ENCODE data around the gene GATD1. TPM values are rescaled to one million over a fixed set of nuclear protein-coding genes. Genes with fewer than 3 reads are reported as not detected.
A peak's percentile ranks its signal among the peaks of the same experiment; 100 is the strongest.

GATD1 gene
- polyA plus RNA-seq, 6 donors from 2014 or later: 4.5 to 14.1 (median 7.0) TPM; not detected in 1

DNA sequence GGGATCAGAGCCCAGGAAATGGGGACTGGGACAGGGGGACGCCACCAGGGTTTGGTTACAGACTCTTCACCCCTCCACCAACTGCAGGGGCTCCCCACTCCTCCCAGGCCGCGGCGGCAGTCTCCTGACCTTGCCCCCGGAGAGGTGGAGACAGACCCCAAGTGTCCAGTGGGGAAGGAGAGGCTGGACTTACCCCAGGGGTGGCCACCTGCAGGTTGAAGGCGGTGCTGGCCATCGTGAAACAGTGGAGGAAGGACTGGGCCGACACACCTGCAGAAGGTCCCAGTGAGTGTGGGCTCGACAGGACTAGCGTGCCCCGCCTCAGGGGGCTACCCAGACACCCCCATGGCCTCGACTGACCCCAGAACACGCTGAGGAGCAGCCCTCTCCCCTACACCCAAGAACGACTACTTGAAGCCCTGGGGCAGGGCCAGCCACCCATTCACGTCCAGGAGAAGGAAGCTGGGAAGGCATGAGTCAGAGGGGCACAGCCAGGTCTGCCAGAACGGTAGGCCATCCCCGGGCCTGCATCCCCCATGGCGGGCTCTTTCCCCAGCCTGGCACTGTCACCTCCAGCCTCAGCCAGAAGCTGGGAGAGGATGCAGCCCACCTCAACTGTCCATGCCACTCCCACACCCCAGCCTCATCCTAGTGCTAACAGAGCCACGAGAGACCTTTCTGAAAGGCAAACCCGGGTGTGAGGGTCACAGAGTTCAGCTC lies 2.3 kb downstream of the GATD1 start:
- Mint-ChIP-seq H3K27ac (peak overlapping the region in 2 of 6 donors; percentile 42 to 77), H3K4me1 (peaks cover 8 to 37% (median 25%) of the 10 kb centered on the region in 3 donors), H3K4me3 (peak overlapping the region; percentile 40 to 92 (median 78)), H3K27me3 (no peaks in the 10 kb centered on the region), H3K9me3 (no peaks in the 10 kb centered on the region), H3K36me3 (no peaks in the 10 kb centered on the region)
- DNase-seq (no peak), ATAC-seq (ENCODE audit: low read depth in 2 of 2) (no peak)

- peak overlapping the region in 2 of 8 donors; percentile 71 to 86 for H3K4me3 Mint-ChIP-seq
These were observed 3.5 kb downstream of the GATD1 start for GRCh38 chr11:773830-774229.

DNA sequence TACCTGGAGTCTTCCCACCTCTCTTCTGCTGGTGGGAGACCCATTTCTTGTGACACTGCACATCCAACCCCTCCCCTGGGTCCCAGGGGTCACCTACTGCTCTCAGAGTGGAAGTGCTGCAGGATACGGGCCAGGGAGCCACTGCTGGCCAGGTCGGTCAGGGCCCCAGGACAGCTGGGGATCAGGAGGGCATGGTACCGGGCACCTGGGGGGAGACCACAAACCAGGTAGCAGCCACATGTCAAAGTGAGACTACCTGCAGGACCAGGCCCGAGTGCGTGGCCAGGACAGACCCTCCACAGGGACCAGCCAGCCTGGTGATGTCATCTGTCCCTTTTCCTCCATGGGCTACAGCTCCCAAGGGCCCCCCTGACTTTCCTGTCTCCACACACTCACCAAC lies 3.9 kb downstream of the GATD1 start:
- Mint-ChIP-seq H3K27me3 (no peaks in the 10 kb centered on the region), H3K9me3 (no peaks in the 10 kb centered on the region), H3K4me3 (peak overlapping the region in 1 of 8 donors; percentile 40), H3K27ac (no peak overlapping the region), H3K4me1 (peaks cover 5 to 27% (median 18%) of the 10 kb centered on the region in 3 donors), H3K36me3 (no peaks in the 10 kb centered on the region)
- no peak for DNase-seq
- ATAC-seq (ENCODE audit: low read depth in 2 of 2): no peak

More at GRCh38 chr11:773830-774229, 3.5 kb downstream of the GATD1 start:
- ATAC-seq (ENCODE audit: low read depth in 2 of 2) (no peak), DNase-seq (no peak)
- H3K27me3 Mint-ChIP-seq: no peaks in the 10 kb centered on the region
- H3K36me3 Mint-ChIP-seq: no peaks in the 10 kb centered on the region
- no peak overlapping the region for H3K27ac Mint-ChIP-seq
- no peaks in the 10 kb centered on the region for H3K9me3 Mint-ChIP-seq
- H3K4me1 Mint-ChIP-seq: peaks cover 6 to 30% (median 18%) of the 10 kb centered on the region in 3 donors

GRCh38 chr11:772429-773390 lies 4.6 kb downstream of the GATD1 start:
- H3K36me3 Mint-ChIP-seq: no peaks in the 10 kb centered on the region
- H3K27me3 Mint-ChIP-seq: no peaks in the 10 kb centered on the region
- no peaks in the 10 kb centered on the region for H3K9me3 Mint-ChIP-seq
- H3K4me3 Mint-ChIP-seq: peak overlapping the region in 1 of 8 donors; percentile 20
- no peak for DNase-seq
- ATAC-seq (ENCODE audit: low read depth in 2 of 2): no peak
- H3K4me1 Mint-ChIP-seq: peaks cover 5 to 27% (median 18%) of the 10 kb centered on the region in 3 donors
- no peak overlapping the region for H3K27ac Mint-ChIP-seq

GRCh38 chr11:771617-772204 lies 5.6 kb downstream of the GATD1 start:
- Mint-ChIP-seq H3K4me1 (peaks cover 5 to 27% (median 18%) of the 10 kb centered on the region in 3 donors), H3K4me3 (peak overlapping the region in 1 of 8 donors; percentile 32), H3K36me3 (no peaks in the 10 kb centered on the region), H3K27ac (no peak overlapping the region), H3K27me3 (no peaks in the 10 kb centered on the region), H3K9me3 (no peaks in the 10 kb centered on the region)
- no peak for ATAC-seq (ENCODE audit: low read depth in 2 of 2)
- no peak for DNase-seq

DNA sequence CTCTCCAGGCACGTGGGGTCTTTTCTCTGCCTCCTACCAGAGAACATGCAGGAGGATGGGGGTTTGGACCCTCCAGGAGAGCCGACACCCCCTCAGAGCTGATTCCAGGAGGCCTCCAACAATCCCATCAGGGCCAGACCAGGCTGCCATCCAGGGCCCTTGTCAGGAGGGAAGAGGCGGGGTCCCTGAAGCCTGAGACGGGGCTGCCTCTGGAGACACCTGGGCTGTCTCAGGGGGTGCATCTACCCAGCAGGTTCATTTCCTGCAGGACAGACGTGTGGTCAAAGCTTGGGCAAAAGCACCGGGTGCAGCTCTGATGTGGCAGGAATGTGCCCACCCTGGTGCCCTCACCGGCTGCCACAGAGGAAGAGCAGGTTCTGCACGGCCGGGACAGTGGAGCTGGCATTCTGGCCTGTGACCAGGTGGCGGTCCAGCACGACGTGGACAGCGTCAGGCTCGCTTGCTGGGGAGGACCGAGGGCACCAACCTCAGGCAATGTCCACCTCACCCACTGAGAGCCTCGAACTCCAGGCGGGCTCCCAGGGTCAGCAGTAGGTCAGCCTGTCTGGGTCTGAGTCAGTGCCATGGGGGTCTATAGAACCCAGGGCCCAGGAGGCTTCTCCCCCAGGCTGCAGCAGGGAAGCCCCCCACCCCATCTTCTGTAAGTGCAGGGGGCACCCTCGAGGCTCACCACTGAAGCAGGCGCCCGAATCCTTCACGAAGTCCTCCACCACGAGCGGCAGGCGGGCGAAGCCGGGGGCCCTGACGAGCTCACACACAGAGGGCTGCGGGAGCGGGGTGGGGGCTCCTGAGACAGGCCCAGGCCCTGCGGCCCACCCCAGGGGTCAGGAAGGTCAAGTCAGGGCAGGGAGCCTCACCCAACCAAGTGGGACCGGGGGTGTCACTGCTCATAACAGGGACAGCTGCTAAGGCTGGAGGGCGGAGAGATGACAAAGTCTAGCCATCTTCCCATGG lies 6.4 kb downstream of the GATD1 start:
- Mint-ChIP-seq H3K27me3 (no peaks in the 10 kb centered on the region), H3K27ac (no peak overlapping the region), H3K4me1 (peaks cover 0 to 20% (median 11%) of the 10 kb centered on the region in 3 donors), H3K36me3 (no peaks in the 10 kb centered on the region), H3K4me3 (peak overlapping the region in 1 of 8 donors; percentile 32), H3K9me3 (no peaks in the 10 kb centered on the region)
- DNase-seq (no peak), ATAC-seq (ENCODE audit: low read depth in 2 of 2) (no peak)

DNA sequence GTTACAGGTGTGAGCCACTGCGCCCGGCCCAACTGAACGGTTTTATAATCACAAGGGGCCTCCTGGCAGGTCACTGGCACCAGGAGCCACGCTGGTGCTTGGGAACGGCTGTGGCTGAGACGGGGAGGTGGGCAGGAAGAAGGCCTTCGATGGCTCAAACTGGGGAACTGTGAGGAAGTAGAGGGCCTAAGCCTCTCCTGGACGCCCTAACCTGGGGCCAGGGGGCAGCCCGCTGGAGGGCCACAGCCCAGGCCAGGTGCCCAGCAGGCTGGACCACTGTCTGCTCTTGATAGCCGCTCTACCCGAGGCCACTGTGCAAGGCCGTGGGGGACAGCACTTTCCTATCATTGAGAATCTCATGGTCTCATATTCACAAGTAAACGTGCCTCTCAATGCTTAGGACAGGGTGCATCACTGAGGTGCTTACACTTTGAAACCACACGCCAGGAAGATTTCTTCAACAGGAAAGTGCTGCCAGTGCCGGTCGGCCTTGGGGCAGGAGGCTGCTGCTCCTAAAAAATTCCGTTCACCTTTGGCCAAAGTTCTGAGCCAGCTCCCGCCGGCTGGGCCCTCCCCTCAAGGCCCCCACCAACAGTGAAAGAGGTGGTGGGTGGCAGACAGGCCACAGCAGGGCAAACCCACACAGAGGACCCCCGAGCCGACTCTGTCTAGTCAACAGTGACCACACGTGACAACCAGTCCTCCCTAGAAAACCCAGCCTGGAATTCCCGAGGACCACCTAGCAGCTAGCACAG lies 7.2 kb downstream of the GATD1 start:
- Mint-ChIP-seq H3K4me3 (no peak overlapping the region), H3K36me3 (no peaks in the 10 kb centered on the region), H3K9me3 (no peaks in the 10 kb centered on the region), H3K4me1 (peaks cover 0 to 14% (median 5%) of the 10 kb centered on the region in 3 donors), H3K27me3 (no peaks in the 10 kb centered on the region), H3K27ac (no peak overlapping the region)
- DNase-seq (no peak), ATAC-seq (ENCODE audit: low read depth in 2 of 2) (no peak)

DNA sequence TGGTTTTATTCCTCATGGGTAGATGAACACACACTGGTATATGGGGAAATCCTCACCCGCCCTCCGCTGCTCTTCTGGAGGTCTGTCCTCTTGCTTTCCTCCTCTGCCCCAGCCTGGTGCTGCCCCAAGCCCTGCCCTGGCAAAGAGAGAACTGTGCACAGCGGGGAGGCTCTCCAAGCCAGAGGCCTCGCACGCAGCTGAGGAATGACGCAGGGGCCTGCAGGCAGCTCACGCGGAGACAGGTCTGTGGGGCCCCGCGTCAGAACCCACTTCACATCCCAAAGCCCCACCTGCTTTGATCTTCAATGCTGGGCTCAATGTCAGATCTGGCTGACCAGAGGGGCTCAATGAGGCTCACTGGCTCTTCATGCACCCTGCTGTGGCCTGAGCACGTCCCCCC lies 10.0 kb downstream of the GATD1 start:
- Mint-ChIP-seq H3K27ac (peak overlapping the region in 1 of 6 donors; percentile 15), H3K27me3 (no peaks in the 10 kb centered on the region), H3K36me3 (no peaks in the 10 kb centered on the region), H3K9me3 (no peaks in the 10 kb centered on the region), H3K4me1 (peaks cover 0 to 4% (median 0%) of the 10 kb centered on the region in 3 donors), H3K4me3 (no peak overlapping the region)
- DNase-seq (no peak), ATAC-seq (ENCODE audit: low read depth in 2 of 2) (no peak)

DNA sequence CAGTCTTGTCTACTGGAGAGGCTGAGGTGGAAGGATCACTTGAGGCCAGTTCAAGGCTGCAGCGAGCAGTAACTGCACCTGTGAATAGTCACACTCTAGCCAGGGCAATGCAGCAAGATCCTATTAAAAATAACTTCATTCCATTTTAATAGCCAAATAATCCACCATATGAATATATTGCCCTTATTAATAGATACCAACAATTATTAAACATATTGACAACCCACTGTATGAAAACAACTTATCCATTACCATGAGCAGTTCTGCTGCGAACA lies 10.4 kb downstream of the GATD1 start:
- Mint-ChIP-seq H3K4me1 (peaks cover 0 to 4% (median 0%) of the 10 kb centered on the region in 3 donors), H3K9me3 (no peaks in the 10 kb centered on the region), H3K36me3 (no peaks in the 10 kb centered on the region), H3K27ac (no peak overlapping the region), H3K27me3 (no peaks in the 10 kb centered on the region), H3K4me3 (no peak overlapping the region)
- no peak for DNase-seq
- ATAC-seq (ENCODE audit: low read depth in 2 of 2): no peak

GRCh38 chr11:766106-766935 lies 11.0 kb downstream of the GATD1 start:
- no peak for DNase-seq
- Mint-ChIP-seq H3K27me3 (no peaks in the 10 kb centered on the region), H3K36me3 (no peaks in the 10 kb centered on the region), H3K4me1 (peaks cover 0 to 4% (median 0%) of the 10 kb centered on the region in 3 donors), H3K9me3 (no peaks in the 10 kb centered on the region), H3K4me3 (no peak overlapping the region), H3K27ac (peak overlapping the region in 2 of 6 donors; percentile 24 to 39)
- no peak for ATAC-seq (ENCODE audit: low read depth in 2 of 2)

GRCh38 chr11:765802-766091 lies 11.5 kb downstream of the GATD1 start:
- H3K9me3 Mint-ChIP-seq: no peaks in the 10 kb centered on the region
- H3K27me3 Mint-ChIP-seq: no peaks in the 10 kb centered on the region
- peaks cover 0 to 4% (median 0%) of the 10 kb centered on the region in 3 donors for H3K4me1 Mint-ChIP-seq
- no peaks in the 10 kb centered on the region for H3K36me3 Mint-ChIP-seq
- DNase-seq: no peak
- peak overlapping the region in 2 of 6 donors; percentile 24 to 39 for H3K27ac Mint-ChIP-seq
- no peak for ATAC-seq (ENCODE audit: low read depth in 2 of 2)
- no peak overlapping the region for H3K4me3 Mint-ChIP-seq
